NCI-H345 (cell line): ENCODE data around the gene REEP3.
A peak's percentile ranks its signal among the peaks of the same experiment; 100 is the strongest.
"Not testable (repeated sequence)": the region's sequence is repeated elsewhere in the genome, so short reads cannot be mapped to it uniquely, and the experiment has no call there.

Experiments
- DNase-seq: peaks from one replicate; lab custom pipeline; 2025; lab: John Stamatoyannopoulos, UW

REEP3 gene

DNA sequence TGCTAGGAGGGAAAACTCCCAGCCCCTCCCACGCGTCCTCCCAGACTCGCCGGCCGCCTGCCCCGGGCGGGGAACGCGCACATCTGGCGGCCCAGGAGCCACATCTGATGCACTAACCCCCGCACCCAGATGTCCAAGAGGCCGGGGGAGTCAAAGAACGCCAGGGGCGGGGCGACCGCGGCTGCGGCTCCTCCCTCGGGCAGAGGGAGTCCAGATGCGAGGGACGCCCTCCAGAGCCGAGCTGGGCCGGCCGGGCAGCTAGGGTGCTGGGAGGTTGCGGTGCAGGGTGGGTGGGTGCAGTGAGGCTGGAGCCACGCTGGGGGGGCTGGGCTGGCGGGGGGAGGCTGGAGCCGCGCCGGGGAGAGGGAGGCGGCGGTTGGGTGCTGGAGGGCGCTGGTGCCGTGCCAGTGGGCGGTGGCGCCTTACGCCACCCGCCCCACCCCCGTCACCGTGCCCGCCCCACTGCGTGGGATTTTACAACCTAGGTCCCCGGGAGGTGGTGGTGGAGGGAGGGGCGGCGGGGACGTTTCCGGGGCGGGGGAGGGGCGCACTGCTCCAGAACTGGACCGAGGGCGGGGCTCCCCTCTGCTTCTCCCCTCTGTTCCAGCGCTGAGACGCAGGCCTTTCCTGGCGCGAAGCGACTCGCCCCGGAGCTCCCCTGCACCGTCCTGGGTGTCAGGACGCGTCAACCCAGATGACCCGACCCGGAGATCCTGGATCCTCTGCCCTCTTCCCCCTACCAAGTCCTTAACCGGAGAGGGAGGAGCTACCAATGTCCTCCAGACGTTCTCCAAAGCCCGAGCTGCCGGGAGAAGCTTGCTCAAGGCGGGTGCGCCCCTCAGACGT lies 109.1 kb downstream of the REEP3 start:
- DNase-seq: peak; percentile 77

DNA sequence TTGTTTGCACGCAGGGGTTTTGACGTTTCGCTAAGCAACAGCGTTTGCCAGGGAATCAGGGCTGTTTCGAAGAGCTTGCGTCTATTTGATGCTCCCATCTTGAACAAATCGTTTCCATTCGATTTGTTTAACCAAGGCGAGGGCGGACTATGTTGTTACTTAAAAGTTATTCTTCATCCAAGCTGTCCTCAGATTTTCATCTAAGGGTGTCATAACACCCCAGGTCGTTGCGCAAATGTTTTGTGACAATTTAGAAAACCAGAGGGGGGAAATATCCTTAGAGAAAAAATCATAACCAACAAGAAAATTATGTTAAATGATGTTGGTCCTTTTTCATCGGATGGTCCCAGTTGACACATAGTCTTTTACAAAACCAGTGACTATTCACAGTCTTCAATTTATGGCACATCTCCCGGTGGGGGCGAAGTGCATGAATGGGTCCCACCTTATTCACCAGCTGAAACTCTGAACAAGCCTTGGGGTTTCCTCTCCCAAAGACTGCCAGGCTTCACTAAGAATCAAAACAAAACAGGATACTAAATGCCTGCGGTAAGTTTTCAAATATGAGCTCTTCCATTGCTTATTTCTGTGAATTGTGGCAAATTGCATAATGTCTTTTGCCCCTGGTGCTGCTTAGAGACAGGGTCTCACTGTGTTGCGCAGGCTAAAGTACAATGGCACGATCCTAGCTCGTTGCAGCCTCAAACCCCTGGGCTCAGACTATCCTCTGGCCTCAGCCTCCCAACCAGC lies 109.9 kb downstream of the REEP3 start:
- DNase-seq: peak; percentile 62

DNA sequence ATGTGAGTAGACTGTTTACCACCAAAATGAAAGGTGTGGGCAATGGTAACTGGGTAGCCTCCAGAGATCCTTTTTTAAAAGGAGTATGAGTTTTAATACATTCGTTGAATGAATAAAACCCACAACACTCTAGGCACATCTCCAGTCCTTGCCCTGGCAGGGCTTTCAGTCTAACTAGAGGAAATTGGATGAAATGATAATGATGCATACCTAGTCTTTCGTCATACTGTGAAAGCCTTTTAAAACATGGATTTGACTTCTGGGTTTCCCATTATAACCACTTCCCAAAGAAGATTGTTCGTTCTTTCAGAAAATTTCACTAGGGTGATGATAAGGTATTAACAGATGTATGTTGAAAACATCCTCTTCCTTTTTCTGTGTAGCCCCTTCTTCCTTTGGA lies 110.8 kb downstream of the REEP3 start:
- no peak for DNase-seq

DNA sequence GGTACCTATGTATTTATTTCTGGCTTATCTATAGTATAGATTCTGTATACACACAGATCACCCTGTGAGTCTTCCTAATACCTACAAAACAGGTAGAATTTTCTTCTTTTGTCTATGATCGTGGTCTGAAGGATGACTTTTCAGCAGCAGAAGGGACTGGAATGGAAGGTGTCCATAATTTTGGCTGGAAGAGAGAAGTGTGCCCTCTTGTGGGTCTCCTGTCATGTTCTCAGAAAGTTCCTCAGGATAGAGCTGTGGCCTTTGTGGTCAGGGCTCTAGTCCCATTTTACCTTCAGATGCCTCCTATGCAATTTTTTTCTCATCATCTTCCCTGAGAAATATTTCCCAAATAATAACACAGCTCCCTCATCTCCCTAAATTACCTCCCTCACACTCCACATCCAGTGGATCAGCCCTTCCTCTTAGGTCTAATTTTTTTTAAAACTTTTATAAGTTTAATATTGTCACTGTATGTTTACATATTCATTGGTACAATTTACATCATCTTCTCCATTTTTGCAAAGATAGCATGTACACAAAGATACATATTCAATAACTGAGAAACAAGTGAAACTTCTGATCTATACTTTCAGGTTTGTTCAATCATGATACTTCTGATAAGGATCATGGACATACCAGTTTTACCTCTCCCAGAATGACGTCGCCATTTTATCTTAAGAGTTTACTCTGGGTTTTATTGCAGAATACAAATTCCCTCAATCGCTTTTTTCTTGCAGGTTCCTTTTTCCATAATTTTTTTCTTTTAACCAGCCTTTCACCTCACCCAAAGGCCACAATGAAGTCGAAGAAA lies 112.7 kb downstream of the REEP3 start:
- no peak for DNase-seq

DNA sequence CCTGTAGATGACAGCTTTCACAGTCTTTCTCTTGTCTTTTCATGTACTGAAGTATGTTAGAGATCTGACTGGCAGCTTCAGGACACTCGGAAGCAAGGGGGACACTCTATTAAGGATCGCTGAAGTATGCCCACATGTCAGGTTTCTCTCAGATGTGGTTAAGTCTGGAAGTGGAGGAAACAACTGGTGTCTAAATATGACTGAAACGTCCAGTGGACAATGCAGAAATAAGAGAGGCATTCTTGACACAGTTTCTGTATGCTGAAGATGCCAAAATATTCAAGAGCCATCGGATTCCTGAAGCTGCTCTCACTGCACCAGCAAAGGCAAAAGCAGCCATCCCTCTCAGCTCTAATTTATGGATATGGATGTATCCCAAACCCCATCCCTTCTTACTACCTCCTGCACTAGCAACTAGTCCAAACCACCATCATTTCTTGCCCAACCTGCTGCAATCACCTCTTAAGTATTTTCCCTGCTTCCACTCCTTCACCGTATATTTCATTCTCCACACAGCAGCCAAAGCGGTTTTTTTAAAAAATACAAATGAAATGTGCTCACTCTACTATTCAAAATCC lies 113.4 kb downstream of the REEP3 start:
- no peak for DNase-seq

DNA sequence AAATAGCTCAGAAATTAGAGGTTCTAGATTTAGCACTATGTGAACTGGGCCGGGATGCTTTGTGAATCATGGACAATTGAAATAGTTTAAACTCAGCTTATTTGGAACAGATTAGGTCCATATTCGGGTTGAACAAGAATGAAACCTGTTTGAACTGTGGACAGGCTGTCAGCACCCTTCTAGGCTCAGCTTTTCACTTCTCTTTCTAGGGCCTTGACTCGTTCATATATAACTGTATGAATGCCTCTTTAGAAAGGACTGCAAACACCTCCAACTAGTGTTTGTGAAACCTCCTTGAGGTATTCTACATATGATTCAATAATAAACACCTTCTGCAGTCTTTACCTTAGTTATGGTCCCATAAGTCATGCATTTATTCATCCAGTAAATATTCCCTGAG lies 115.6 kb downstream of the REEP3 start:
- no peak for DNase-seq

DNA sequence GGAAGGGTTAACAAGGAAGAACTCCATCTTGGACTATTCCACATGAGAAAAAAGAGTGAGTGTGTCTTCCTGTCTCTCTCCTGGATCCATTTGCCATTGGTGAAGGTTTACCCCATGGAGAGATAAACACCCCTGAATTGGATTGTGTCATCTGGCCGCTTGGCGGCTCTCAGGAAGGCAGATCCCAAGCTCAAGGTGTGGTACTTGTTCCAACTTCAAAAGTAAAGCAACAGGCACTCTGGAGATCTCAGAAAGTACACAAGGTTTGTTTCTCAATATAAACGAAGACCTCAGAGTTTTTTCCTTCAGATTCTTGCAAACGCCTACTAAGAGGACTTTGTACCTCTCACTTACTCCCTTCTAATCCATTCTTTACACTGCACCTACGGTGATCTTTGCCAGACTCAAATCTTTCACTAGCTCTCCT lies 116.7 kb downstream of the REEP3 start:
- no peak for DNase-seq

DNA sequence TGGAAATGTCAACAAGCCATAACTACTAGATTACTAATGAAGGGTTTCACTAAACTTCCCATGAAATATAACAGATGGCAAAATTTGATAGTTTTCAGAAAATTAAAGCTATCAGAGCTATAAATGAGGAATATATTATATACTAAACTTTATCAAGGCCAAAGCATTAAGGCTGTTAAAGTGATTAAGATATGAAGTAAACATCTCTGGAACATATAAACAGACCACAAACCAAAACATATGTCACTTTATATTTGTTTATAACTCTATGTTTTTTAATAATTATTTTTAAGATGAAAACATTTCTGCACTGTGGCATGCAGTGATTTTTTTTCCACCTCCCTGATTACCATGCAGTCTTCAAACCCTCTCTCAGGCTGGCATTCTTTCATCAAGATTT lies 120.2 kb downstream of the REEP3 start:
- no peak for DNase-seq

DNA sequence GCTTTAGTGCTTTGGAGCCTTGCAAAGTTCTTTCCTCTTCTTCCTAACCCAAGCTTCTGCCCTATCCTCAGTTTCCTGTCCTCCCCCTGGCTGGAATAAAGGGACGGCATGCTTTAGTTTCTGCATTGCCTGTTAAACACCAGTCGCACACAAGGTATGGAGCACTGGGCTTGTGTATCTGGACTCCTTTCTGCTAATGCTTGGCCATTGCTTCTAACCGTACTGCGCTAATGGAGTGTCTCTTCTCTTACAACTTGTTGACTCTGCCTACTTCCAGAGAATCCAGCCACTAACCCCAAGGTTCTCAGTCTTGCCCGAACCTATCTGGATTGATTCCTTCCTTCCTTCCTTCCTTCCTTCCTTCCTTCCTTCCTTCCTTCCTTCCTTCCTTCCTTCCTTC lies 120.6 kb downstream of the REEP3 start:
- no peak for DNase-seq

DNA sequence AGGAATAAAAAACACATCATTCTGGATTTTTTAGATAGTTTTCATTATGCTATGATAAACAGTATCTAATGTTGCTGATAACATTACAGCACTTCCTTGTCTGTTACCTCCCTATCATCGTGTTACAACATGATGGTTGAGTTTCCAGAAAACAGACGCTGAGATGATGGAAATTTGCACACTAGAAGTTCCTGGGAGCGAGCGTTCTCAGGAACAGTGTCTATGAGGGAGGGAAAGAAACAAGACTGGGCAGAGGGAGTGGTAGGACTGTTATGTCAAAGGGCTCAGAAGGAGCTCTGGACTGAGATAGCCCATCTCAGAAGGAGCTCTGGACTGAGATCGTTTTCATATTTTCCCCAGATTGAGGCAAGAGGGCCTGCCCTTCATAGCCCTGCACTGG lies 121.6 kb downstream of the REEP3 start:
- DNase-seq: no peak

DNA sequence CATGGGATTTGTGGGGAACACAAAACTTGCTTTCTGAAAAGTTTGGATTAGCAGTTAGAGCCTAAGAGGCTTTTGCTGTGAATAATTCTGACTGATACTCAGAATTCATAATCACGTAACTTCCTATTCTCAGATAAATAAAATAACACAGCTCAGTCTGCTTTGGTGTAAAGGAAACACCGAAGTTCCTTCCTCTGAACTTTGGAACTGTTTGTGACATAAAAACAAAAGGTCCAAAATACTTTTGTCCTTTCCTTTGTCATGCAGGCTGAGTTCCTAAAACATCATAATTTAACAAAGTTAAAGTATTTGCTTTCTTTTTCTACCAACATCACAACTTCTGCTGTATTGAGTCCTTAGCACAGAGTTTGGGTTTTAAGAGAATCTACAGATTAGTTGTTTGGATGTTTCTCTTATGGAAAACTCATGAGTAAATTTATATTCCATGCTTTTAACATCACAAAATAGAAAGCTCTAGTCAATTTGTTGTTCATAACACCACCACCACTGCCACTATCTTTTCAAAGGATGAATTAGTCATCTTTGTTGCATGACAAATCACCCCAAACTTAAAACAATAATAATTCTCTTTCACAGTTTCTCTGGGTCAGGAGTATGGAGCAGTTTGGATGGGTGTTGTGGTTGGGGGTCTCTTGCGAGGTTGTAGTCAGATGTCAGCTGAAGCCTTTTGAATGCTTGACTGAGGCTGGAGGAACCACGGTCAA lies 123.4 kb downstream of the REEP3 start:
- no peak for DNase-seq

DNA sequence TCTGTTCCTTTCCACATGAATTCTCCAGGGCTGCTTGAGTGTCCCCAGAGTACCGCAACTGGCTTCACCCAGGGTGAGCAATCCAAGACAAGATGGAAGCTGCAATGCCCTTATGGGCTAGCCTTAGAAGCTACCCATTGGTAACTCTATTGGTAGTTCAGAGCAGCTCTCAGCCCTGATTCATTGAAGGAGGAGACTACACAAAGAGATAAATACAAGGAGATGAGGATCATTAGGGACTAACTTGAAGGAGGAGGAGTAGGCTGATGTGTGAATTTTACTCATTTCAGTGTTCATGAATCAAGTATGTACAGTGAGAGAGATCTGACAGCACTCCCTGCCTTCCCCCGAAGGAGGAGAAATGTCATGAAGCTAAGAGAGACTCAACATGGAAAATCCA lies 124.0 kb downstream of the REEP3 start:
- DNase-seq: no peak

DNA sequence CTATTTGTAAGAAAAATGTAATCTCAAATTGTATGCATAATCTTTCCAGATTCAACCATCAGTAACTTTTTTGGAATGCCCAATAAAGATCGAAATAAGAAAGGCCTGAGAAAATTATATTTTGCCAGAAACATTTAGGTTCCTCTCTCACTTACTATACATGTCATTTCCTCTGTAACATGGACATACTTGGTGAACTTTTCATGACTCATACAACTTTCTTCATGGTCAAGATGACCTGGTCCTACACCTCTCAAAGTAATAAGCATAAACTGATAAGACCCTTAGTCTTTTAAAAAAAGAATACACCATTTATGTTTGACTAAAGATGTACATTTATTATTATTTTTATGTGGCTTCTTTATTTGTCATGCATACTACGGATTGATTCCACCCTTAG lies 125.3 kb downstream of the REEP3 start:
- no peak for DNase-seq

DNA sequence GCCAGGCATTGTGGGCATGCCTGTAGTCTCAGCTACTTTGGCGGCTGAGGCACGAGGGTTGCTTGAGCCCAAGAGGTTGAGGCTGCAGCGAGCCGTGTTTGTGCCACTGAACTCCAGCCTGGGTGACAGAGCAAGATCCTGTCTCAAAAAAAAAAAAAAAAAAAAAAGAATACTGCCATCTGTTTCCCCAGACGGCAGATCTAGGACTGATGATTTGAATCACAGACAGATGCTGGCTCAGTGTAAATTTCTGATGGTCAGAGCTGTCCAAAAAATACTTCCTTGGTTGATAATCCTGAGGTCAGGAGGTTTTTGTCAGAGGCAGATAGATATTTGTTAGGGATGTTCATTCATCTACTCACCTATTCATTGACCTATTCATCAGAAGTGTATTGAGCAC lies 130.7 kb downstream of the REEP3 start:
- no peak for DNase-seq

DNA sequence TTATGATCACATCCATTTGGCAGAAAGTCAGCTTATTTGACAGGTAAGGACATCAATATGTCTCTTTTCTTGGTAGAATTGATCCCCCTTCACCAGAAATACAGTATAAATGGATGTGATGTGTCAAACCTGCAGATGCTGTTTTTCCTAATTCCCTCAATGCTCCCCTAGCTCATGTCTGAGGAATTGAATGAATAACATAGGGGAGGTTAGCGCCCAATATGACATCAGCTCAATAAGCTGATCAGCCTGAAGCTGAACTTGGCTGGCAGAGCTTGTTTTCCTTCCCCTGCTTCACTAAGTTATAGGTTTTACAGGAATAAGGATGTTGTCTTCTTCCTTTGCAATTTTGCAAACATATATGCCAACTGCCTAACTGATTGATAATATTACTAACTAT lies 132.5 kb downstream of the REEP3 start:
- no peak for DNase-seq

DNA sequence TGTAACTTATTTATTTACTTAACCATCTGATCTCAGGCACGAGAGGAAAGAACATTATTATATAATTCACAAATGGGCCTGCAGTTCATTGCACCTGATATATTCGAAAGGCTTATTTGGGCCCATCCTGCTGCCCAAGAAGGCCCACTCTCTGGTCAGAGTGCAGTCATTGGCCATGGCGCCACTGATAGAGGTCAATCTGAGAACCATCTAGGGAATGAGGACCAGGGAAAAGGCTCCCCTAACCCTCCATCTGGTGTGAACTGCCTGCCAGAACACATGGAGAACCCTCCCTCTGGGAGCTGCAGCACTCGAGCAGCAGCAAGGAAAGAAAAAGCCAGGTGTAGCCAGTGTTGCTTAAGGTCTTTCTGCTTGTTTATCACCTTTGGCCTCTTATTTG lies 136.6 kb downstream of the REEP3 start:
- DNase-seq: no peak

DNA sequence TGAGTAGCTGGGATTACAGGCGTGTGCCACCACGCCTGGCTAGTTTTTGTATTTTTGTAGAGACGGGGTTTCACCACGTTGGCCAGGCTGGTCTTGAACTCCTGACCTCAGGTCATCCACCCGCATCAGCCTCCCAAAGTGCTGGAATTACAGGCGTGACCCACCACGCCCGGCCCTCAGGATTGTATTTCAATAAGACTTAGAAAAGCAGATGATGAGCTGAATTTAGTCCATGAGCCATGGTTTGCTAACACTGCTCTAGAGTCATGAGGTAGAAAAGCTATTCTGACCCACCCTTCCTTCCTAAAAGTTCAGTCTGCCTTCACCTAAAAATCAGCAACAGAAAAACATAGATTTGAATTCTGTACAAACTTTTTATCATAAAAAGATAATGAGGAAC lies 139.7 kb downstream of the REEP3 start:
- DNase-seq: not testable (repeated sequence)

DNA sequence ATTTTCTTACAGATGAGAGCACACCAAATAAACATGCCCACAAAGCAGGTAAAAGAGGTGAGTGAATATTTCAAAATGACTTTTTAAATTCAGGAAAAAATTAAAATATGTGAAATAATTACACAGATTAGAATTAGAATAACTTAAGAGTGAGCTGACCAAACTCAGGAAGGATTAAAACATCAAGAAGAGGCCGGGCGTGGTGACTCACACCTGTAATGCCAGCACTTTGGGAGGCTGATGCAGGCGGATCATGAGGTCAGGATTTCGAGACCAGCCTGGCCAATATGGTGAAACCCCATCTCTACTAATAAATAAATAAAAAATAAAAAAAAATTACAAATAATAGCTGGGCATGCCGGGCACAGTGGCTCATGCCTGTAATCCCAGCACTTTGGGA lies 140.1 kb downstream of the REEP3 start:
- DNase-seq: no peak

DNA sequence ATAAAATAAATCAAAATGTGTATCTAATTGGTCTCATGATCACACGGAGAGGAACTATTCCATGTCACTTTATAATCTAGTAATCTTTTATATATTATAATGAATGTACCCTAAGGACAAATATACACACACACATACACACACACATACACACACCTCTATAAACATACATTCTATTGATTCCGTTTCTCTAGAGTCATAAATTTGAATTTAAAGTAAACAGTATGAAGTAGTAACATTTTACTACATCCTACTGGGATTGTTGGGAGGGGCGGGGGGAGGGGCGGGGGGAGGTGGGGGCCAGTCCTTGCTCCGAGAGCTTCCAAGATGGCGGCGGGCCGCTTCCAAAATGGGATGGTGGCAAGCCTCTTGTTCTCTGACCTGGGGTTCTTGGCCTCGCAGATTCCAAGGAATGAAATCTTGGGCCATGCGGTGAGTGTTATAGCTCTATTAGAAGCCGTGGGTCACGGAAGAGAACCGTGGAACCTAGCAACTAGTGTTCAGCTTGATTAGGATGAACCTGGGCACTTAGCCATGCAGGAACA lies 143.2 kb downstream of the REEP3 start:
- DNase-seq: no peak

DNA sequence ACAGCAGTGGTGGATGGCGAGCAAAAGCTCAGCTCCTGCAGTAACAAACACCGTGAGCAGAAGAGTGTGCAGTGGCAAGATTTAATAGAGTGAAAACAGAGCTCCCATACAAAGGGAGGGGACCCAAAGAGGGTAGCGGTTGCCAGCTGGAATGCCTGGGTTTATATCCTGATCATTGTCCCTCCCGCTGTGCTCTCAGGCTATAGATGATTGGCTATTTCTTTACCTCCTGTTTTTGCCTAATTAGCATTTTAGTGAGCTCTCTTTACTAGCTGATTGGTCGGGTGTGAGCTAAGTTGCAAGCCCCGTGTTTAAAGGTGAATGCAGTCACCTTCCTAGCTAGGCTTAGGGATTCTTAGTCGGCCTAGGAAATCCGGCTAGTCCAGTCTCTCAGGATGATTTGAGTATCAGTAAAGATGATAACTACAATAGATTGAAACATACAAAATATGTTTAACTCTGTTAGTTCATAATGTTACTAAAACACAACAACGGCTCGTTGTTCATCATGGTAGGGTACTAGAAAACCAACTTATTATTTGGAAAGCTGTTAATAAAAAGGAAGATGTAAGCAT lies 143.9 kb downstream of the REEP3 start:
- DNase-seq: not testable (repeated sequence)

DNA sequence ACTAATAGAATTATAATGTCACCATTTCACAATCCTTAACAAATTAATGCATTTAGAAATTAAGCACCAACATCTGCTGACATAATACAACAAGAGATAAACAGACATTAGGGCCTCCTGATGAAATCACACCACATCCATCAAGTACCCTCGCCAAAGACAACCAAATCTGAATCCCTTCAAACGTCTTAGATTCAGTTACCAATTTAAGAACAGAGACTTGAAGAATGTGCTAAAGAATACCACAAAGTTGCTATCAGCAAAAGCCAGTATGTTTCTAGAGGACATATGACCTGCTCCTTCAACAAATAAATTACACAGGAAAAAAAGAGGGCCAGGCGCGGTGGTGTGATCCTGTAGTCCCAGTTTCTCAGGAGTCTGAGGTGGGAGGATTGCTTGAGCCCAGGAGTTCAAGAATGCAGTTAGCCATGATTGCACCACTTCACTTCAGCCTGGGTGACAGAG lies 144.5 kb downstream of the REEP3 start:
- no peak for DNase-seq
